IPS DF 19.7 (cell line): ENCODE measurements around the gene FHIT.

Source experiments
- DNase-seq: peaks from one replicate; pipeline ENCODE4 v3.0.0-alpha.2; 2013; ENCODE audit warnings: low read depth, low spot score

FHIT gene

DNA sequence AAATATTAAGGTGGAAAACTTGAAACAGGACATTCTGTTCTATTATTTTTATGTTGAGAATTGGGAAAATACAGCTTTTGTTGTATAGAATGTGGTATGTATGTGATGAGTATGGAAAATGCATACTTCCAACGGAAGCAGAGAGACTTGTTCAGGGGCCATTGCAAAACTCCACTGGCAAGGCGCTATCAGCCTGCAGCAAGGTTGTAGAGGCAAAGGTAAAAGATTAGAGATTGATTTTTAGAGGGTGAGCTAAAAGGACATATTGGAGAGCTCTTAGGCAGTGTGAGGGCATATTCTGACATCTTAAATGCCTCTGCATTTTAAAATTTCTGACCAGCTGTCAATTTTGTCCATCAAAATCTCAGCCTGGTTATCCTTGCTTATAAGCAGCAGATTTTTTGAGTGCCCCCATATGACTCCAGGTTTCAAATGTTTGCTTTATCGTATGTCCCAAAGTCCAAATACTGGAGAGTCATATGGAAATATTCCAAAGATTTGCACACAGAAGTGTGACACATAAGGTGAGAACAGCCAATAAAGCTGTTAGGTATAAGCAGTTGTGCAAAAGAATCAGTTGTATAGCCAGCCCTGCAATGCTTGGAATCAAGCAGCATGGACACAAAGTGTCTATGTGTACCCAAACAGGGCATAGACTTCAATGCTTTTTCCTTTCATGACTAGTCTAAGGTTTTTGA, 829.4 kb downstream of the FHIT start:
- DNase-seq: no peak

GRCh38 chr3:60417576-60417975, 833.7 kb downstream of the FHIT start:
- no peak for DNase-seq

- no peak for DNase-seq
These were observed 837.2 kb downstream of the FHIT start for GRCh38 chr3:60414011-60414410.

- no peak for DNase-seq
These were observed 837.7 kb downstream of the FHIT start for GRCh38 chr3:60413551-60413950.

DNA sequence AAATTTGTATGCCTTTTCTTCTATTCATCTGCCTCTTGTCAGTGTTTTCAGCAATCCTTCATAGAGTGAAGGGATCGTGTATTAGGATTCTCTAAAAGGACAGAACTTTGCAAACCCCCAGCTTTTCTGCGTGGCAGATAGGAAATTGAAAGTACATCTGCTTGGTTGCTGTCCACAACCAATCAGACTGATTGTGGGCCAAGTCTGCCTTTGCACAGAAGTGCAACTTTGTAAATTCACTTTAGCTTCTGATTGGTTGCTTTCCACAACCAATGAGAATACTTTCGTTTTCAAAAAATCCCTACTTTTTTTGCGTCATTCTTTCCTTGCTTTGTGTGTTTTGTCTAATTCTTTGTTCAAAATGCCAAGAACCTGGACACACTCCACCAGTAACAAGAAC, 847.4 kb downstream of the FHIT start:
- no peak for DNase-seq

DNA sequence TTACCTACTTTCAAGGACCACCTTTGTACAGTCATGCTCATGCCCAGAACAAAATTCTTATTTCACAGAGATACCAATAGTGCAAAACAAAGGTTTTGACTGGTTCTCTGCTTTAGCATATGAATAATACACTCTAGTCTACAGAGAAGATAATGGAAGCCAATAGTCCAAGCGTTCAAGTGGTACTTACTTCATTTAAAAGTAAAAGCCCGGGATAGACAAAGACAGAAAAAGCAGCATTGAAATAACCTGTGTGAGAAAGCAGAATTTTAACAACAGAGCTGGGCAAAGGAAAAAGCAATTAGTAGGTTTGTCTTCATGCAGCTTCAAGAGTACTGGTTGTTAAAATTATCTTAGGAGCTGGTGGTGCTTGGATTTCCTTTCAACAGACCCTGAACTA, 848.3 kb downstream of the FHIT start:
- no peak for DNase-seq

DNA sequence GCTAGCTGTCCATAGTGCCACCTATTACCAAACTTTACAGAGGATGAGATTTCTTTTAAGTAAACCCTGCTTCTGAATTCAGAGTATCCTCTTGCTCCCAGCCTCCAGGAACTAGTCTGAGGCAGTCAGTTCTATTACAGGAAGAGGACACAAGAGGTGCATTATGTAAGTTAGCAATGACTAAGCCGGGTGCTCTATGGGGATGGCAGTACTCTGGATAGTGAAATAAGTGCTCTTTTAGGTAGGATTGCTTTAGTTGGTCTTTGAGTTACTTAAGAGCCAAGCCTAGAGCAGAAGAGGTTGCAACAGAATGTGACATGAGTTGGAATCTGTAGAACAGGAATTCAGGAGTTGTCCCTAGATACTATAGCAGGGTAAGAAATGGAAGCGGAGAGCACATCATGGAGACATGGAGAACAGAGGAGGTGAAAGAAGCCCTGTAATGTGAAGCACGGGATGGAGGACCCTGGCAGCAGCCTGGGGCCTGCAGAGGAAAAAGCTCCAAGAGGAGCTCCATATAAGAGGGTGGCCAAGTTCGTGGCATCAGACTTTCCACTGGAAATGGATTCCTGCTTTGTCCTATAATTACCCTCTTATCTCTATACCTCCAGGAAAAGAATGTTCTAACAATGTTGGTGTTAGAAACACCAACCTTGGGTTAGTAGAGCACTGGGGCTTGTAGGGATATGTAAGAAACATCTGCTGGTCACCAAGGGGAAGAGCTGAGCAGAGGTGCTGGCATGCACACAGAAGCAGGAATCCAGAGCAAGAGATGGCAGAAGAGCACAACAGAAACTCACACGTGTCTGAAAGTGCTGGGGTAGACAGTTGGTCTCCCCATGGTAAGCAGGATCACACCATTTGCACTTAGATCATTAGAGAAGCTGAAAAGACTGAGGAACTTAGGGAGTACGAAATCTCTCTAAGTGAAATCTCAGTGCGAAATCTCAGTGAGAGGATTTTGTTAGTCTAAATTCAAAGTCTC, 851.1 kb downstream of the FHIT start:
- DNase-seq: no peak

DNA sequence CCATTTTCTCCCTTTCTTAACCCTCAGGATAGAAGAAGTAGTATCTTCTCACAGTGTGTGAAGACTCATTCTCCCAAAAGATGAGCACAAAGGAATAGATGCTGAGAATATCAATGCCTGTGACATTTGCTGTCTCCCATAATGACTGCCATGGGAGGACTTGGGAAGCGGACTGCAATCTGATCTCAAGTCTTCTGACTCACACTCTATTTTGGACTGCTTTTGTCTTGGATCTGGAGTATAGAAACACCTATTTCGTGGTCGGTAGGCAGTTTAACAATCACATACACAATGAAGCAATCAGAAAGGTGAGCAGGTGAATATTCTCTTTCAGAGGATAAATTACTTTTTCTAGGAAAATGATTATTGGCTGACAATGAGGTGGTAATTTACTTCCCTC, 852.0 kb downstream of the FHIT start:
- DNase-seq: no peak

DNA sequence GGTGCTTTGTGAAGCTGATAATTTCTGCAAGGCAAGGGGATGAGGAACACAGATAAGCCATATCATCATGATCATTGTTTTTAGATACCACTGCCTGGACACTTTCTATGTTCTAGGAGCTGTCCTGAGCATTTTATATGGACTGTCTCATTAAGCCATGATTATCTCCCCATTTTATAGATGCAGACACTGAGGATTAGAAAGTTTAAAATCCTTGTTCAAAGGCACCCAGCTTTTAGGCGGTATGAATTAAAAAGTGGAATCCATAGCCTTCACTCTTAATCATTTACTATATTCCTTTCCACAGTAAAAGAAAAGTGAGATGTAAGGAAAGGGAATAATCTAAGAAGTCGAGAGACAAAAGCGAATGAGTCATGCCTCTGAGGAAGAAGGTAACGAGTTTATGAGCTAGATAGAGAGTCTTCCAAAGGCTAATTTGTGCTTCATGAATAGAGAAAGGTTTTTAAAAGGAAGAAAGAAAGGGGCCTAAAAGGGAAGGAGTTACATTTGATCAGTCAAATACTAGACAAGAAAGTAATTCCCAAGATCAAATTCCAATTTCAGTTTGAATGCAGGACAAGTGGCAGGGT, 856.0 kb downstream of the FHIT start:
- no peak for DNase-seq

- DNase-seq: no peak
These were observed 857.3 kb downstream of the FHIT start for GRCh38 chr3:60393946-60394345.

- DNase-seq: no peak
These were observed 858.8 kb downstream of the FHIT start for GRCh38 chr3:60392501-60392900.

DNA sequence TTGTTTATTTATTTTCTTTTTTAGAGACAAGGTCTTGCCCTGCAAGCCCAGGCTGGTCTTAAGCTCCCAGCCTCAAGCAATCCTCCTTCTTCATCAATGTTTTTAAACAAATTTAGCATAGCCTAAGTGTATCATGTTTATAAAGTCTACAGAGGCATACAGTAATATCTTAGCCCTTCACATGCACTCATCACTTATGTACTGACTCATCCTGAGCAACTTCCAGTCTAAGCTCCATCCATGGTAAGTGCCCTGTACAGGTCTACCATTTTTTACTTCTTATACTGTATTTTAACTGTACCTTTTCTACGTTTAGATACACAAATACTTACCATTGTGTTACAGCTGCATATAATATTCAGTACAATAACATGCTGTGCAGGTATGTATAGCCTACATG, 860.0 kb downstream of the FHIT start:
- no peak for DNase-seq

DNA sequence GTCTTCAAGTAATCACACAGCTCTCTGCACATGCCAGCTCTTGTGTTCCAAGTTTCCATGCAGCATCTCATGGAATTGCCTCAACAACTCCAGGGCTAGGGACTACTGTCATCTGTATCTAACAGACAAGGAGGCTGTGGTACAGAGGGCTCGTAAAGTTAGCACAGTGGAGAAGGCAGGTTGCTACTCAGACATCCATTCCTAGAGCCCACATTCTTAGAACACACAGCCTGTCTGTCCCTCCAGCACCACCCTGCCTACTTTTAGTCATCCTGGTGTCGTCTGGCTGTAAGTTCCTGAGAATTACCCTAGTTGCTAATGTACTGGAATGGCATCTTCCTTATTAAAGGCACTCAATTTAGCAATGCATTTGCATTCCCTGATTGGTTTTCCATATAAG, 862.5 kb downstream of the FHIT start:
- no peak for DNase-seq

- DNase-seq: no peak
These were observed 864.9 kb downstream of the FHIT start for GRCh38 chr3:60386306-60386705.

DNA sequence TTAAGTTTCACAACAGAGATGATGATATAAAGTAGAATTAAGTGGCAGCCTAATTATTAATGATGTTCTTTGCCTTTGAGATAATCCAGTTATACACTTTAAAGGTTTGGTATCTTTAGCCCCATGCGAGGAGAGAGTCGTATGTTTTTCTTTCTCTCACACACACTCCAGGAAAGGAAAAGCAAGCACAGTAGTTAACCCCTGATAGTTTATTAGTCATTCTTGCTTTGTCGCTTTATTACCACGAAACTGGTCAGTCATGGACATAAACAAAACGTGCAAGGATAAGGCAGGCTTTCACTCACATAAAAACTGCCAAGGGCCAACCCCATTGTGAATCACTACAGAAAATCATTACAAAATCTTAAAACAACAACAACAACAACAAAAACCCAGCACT, 866.9 kb downstream of the FHIT start:
- DNase-seq: no peak

DNA sequence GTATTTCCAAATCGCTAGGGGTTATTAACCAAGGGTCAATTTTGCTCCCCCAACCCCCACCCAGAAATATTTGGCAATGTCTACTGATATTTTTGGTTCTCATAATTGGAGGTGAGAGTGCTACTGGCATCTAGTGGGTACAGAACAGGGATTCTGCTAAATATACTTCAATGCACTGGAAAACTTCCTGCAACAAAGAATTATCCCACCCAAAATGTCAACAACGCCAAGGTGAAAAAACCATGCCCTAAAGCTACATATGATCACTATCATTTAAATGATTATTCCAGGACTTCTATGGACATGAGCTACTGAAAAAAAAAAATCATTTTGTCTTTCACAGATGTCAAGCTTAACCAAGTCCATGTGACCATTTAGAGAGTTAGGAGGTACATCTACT, 867.9 kb downstream of the FHIT start:
- no peak for DNase-seq

DNA sequence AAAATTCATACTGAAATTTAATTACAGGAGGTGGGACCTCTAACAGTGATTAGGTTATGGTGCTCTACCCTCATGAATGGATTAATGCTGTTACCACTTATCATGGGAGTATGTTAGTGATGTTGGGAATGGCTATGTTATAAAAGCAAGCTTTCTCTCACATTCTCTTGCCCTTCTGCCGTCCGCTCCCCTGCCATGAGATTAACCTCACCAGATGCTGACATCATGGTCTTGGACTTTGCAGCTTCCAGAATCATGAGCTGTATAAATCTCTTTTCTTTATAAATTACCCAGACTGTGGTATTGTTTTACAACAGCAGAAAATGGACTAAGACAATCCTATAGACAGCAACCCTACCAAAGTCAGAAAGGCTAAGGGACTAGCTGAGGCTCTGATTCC, 884.8 kb downstream of the FHIT start:
- no peak for DNase-seq

DNA sequence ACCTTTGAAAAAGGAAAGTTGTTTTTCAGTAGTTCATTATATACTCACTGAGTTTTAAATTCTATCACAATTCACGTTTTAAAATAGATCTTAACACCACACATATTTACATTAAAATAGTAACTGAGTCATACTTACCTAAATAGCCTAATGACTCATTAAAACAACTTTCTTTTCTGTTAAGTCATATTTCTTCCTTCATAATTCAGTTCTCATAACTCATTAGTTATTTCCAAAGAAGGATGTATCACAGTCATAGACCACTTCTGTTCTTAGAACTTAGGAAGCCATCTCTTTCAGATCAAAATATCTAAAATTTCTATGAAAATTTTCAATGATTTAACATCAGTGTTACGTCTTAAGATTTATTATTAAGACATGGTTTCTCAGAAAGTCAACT, 885.9 kb downstream of the FHIT start:
- DNase-seq: no peak

- DNase-seq: no peak
These were observed 886.8 kb downstream of the FHIT start for GRCh38 chr3:60364475-60364874.

GRCh38 chr3:60363817-60364216, 887.4 kb downstream of the FHIT start:
- no peak for DNase-seq

DNA sequence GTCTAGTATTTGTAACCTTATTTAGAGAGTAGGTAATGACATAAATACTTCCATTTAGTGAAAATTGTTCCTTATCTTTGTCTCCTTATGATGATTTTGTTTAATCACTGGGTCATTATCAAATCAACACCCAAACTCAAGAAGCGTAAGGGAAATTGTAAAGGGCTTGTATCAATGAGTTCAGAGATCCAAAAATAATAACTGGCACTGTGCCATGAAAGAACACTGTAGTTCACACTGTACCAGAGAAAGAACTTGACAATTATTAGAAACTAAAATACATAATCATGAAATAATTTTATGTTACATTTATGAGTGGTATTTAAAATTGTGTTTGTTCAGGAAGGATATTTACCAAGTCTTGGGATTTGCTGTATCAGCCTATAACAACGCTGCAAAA, 895.4 kb downstream of the FHIT start:
- no peak for DNase-seq

DNA sequence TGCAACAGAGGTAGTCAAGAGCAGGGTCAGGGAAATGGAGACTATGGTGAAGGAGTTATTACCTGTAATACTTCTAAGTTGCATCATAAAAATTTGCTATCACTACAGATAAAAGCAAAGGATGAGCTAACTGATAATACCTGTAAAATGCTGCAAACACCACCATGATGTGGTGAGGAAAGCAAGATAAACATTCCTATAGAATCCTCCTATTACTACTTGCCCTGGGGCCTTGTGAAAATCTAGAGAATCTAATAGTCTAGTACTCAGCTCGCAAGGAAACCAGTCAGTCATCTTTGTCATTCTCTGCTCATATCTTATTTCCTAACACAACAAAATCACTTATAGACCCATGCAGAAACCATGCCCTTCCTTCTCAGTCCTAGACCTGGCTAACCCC, 899.8 kb downstream of the FHIT start:
- no peak for DNase-seq

DNA sequence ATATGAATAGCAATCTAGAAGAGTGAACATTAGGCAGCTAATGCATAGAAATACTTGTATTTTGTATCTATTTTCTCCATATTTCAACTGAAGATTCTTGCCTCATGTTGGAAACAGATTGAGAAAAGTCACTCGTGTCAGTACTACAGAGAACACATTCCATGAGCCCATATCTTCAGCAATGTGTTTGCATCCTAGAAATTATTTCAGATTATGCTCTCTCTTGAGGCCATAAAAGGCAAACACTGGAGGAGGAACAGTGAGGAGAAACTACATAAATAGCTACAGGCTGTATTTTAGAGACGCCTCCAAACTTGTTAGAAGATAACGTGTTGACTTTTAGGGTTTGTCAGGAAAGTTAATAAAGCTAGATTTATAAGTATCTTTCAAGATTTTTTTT, 906.9 kb downstream of the FHIT start:
- no peak for DNase-seq
